Posterior vena cava (tissue), 2 donors: ENCODE data around the gene MYO3B. TPM values are rescaled to one million over a fixed set of nuclear protein-coding genes. Genes with fewer than 3 reads are reported as not detected.
"Not testable (repeated sequence)": the region's sequence is repeated elsewhere in the genome, so short reads cannot be mapped to it uniquely, and the experiment has no call there.

Source experiments
- DNase-seq: peaks from one replicate; pipeline ENCODE4 v3.0.0-alpha.2; 2020; ENCODE audit warnings: low spot score
- intact Hi-C, 2 donors: fragments of 100-400 bp; cut with DNase I; formaldehyde crosslinking; loops; one replicate each; pipeline versions ENCODE4 v1.14.1 to v1.14.2; 2022 to 2023
- total RNA-seq, 2 donors: library from RNA; stranded (reverse); fragmentation: NEBNext Ultra II Directional; extraction: Animal tissue kit (Norgen Biotek cat#: 25700); gene quantifications; one replicate each; pipeline ENCODE4 v1.2.1, GENCODE V29; 2021
- donor health status: DM: yes; HTN: yes; CAD: no.
- donor health status: DM: yes; HTN: yes; CAD: no.

Gene MYO3B
- total RNA-seq, 2 donors from 2014 or later: 0.05 TPM; not detected in 1

DNA sequence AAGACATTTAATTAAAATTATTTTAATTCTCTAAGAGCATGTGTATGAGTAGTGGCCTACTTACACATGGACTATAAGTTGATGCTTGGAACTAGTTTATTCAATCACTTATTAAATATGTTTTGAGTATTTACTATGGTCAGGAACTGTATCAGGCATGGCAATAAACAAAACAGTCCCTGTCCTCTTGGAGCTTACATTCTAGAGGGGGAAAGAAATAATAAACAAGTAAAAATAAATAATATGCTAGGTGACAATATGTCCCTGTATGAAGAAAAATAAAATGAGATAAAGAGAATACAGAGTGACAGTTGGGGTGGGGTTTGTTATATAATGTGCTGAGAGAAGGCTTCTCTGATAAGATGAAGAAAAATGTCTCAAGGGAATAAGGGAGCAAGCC is 74.5 kb downstream of the MYO3B start:
- no peak for DNase-seq
- intact Hi-C loops: no loop called here

DNA sequence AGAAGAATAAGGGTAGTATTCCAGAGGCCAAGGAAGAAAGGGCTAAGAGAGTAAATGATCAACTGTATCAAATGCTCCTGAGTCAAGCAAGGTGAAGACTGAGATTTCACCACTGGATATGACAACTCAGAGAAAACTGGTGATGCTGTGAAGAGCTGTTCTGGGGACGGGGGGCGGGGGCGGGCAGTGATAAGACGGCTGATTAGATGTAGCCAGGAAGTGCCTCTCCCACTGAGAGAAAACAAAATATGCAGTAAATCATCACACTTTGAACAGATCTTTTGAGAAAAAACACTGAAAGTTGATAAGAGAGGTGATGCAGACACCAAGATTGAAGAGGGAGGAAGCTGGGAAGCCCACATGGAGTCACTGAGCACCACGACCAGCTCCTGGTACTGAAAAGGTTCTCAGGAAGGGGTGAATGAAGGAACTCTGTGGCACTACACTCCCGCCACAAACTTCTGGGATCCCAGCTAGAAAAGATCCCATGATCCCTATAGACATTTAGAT is 75.8 kb downstream of the MYO3B start:
- intact Hi-C loops: no loop called here
- no peak for DNase-seq

DNA sequence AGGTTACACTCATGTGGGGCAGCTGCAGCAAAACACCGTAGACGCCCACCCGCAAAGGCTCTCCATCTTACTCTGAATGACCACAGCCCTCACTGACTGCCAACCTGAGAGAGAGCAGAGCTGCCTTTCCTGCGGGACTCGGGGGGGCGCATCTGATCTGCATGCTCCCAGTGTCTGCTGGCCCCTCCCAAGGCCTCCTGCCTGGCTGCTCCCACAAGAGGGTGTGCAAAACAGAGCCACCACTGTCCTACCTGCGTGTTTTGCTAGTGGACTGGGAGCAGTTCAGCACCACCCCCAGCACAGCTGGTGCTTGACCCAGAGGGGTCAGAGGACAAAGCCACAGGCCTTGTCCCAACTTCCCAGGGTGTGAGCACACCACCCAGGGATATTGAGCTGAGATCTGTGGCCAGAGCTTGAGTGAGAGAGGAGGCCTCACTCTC is 76.4 kb downstream of the MYO3B start:
- intact Hi-C loops: no loop called here

DNA sequence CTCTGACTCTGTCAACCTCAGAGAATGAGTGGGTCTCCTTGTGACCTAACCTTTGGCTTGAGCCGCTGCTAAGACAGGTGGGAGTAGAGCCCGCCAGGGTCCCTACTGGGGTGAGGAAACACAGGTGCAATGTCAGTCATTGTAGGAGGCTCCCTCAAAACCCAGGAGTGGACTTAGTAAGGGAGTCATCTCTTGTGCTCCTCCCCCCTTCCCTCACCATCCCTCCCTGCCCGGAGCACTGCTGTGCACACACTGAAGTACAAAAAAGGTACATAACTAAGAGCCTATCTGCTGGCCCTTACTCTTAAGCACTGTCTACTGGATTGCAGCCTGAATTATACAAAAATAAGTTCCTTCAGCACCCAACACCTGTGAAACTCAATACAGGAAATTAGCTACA is 77.2 kb downstream of the MYO3B start:
- intact Hi-C loops: no loop called here
- no peak for DNase-seq

More for the DNA sequence above, 76.4 kb downstream of the MYO3B start:
- DNase-seq: no peak

DNA sequence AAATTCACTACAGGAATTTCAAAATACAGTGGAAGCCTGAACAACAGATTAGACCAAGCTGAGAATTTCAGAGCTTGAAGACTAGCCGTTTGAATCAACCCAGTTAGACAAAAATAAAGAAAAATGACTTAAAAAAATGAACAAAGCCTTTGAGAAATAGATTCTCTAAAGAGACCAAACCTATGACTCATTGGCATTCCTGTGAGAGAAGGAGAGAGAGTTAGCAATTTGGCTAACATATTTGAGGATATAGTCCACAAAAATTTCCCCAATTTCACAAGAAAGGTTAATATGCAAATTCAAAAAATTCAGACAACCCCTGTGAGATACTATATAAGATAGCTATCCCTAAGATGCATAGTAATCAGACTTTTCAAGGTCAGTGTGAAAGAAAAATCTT is 78.0 kb downstream of the MYO3B start:
- DNase-seq: no peak
- intact Hi-C loops: no loop called here

DNA sequence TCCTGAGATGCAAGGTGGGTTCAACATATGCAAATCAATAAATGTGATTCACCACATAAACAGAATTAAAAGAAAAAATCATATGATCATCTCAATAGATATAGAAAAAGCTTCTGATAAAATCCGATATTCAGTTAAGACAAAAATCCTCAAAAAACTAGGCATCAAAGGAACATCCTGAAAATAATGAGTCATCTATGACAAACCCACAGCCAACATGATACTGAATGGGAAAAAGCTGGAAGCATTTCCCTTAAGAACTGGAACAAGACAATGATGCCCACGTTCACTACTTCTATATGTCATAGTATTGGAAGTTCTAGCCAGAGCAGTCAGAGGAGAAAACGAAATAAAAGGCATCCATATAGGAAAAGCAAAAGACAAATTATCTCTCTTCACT is 80.4 kb downstream of the MYO3B start:
- intact Hi-C loops: no loop called here
- no peak for DNase-seq

DNA sequence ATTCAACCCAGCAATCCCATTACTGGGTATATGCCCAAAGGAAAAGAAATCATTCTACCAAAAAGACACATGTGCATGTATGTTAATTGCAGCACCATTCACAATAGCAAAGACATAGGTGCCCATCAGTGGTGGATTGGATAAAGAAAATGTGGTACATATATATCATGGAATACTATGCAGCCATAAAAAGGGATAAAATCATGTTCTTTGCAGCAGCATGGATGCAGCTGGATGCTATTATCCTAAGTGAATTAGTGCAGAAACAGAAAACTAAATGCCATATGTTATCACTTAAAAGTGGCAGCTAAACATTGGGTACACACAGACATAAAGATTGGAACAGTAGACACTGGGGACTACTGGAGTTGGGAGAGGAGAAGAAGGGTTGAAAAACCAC is 82.2 kb downstream of the MYO3B start:
- DNase-seq: no peak
- intact Hi-C loops: no loop called here

DNA sequence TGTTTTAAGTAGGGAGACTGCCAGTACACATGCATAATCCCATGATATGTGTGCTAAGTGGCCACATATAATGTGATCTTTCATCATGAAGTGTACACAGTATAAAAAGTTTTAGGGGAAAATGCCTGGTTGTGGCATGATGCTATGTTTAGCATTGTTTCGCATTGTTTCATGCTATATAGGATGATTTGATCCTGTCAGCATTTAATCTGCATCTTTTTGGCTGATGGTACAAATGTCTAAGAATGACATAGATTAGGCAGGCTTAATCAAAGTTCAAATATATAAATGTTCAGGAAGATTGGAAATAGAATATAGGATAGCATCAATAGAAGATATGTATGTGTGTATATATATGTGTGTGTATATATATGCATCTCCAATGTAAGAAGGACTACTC is 83.6 kb downstream of the MYO3B start:
- DNase-seq: no peak
- intact Hi-C loops: no loop called here

DNA sequence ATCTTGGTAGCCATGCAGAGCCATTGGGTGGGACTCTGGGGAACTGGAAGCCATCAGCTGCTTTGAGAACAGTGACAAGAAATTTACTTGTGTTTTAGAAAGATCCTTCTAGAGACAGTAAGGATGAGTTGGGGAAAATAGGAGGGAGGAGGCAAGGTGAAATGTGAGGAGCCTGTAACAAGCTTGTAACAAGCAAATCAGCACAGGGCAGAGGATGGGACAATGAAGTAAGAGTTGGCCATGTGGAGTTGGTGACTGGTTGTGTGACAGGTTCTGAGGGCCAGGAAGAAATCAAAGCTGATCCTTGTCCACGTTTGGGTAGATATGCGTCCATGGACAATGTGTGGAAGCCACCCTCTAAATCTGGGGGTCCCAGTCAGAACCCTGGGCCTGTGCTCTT is 84.4 kb downstream of the MYO3B start:
- intact Hi-C loops: no loop called here
- no peak for DNase-seq

DNA sequence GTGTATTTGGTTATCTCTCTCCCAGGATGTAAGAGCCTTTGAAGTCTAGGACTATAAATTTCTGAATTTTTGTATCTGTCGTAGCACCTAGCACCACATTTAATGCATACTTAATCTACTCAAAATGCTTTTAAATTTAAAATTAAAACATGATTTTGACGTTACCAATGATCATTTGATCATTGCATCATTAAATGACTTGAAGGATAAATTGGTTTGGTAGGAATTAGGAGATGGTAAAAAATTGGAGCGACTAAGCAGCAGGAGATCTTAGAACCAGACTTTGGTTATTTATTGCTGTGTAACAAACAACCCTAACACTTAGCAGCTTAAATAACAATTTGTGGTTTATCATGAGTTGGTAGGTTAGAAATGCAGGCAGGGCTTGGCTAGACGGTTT is 84.9 kb downstream of the MYO3B start:
- intact Hi-C loops: no loop called here
- DNase-seq: no peak

DNA sequence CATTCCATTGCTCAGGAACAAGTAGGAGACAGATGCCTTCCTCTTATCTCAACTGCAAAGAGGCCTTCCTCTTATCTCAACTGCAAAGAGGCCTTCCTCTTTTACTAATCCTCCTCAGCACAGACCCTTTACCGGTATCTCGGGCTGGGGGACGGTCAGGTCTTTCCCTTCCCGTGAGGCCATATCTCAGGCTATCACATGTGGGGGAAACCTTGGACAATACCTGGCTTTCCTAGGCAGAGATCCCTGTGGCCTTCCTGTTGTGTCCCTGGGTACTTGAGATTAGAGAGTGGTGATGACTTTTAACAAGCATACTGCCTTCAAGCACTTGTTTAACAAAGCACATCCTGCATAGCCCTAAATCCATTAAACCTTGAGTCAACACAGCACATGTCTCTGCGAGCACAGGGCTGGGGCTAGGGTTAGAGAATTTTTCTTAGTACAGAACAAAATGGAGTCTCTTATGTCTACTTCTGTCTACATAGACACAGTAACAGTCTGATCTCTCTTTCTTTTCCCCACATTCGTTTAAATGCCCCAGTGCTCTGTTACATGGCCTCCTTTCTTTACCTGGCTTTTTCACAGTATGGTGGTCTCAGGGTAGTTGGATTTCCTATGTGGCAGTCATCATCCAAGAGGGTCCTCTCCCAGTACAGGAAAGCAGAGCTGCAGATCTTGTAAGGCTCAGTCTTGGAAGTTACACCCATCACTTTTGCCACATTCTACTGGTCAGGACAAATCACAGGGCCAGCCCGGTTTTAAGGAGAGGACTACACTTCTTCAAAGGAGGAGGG is 86.0 kb downstream of the MYO3B start:
- intact Hi-C loops, DNase-seq: not testable (repeated sequence)

DNA sequence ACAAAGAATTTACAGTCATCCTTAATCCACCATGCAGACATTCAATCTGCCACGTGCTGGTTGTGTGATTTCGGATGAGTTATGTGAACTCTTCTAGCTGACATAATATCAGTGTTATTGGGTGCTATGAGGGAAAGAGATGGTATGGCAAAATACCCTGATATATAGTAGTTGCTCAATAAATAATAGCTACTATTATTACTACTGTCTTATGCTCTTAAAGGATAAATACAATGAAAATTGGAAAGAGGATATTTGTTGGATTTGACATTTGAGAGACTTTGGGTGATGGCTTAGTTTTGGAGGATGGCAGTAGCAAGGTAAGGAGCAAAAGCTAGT is 86.5 kb downstream of the MYO3B start:
- intact Hi-C loops: no loop called here
- DNase-seq: no peak

DNA sequence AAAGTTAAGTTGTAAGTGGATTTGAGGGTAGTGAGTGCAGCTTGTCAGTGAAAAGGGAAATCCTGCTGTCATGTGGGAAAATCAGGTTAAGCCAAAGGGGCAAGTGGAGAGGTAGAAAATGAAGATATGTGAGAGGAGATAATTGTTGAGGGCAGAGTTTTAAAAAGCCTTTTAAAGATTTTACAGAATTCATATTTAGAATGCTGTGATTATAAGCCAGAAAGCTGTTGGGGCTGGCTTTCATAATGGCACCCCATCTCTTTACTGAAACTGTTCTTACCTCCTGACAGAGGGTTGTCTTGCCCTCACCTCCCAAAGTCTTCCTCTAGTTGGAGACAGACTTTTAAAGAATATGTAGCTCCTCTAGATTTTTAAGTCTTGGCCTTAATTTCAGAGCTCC is 86.9 kb downstream of the MYO3B start:
- intact Hi-C loops: no loop called here
- no peak for DNase-seq

DNA sequence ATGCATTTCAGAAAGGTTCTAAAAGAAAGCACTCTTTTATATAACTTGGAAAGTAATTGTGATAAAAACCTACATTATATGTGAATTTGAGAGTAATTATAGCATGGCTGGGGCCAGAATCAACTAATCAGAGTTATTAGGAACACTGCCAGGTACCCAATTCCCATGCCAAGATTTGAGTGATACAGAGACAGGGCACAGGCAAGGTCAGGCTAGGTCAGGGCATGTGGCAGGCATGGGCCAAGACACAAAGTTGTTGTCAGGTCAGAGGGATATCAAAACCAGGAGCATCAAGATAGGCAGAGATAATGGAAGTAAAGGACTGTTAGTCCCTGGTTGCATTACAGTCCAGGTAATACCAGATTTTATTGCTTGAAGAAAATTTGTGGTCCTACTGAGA is 87.4 kb downstream of the MYO3B start:
- DNase-seq: no peak
- intact Hi-C loops: no loop called here

DNA sequence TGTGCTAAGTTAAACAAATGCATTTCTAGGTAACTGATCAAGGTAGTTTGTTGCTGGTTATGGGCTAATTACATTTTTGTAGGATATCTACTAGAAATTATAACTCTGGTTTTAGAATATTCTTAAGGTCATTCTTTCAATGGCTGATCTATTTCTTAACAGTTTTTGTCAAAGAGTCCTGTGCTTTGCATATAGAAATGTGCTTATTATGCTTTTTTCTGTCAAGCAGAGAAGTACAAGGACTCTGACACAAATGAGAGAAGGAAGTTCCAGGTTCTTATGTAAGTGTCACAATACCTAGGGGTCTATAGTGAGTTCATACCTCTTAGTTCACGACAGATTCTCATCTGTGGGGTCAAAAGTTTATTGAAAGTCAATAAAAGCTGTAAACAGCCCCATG is 88.4 kb downstream of the MYO3B start:
- intact Hi-C loops: no loop called here
- DNase-seq: no peak

DNA sequence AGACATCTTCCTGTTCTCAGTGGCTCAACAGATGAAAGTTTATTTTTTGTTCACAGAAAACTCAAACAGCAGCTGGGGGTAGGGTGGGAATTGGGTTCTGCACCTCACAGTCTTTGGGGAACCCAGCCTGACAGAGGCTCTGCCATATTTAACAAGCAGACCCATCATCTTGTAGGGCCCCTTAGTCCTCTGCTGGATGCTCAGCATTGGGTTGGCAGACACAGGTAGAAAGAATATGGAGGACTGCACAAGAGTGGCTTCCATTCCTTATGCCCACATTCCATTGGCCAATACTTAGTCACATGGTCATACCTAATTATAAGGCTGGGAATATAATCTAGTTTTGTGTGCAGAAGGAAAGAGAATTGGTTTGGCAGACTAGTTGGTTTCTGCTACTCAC is 89.1 kb downstream of the MYO3B start:
- intact Hi-C loops: no loop called here
- no peak for DNase-seq

DNA sequence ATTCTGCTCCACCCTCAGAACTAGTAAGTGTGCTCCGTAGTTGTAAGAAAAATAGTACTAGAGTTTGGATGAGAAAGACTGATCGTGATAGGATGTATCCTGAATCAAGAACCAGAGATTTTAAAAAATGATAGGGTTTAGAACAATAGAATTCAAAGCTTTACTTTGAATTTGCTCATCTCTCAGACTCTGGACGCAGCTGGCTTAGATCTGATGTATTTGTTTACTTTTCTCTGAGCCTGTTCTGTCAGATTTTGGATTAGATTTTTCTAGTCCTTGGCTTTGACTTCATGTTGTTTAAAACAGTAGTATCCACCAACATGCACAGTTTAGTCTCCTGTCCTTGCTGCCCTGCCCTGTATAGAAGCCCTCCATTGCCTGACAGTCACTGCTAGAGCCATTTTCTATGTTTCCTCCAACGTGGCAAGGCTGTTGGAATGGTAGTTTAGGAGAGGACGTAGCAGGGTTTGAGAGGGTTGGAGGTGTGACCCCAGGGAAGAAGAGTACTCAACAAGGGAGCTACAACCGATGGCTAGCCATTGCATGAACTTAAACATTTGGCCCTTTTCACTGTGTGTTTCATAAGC is 92.4 kb downstream of the MYO3B start:
- no peak for DNase-seq
- intact Hi-C loops: no loop called here

DNA sequence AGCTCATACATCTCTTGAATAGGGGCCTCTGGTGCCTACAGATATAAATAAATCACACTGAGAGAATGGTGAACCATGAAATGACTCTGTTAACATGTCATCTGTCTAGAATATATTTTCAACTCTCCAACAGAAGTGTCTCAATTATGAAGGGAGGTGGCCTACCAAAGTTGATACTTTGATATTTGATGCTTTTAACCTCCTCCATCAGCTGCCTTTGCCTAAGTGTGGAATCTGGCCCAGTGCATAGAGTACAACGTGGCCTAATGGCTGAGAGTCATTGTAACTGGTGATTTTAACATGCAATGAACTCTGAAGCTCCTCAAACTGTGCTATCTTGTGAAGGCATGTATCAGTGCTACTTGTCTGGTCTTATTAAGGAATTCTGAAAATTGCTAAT is 93.4 kb downstream of the MYO3B start:
- intact Hi-C loops: no loop called here
- DNase-seq: no peak

DNA sequence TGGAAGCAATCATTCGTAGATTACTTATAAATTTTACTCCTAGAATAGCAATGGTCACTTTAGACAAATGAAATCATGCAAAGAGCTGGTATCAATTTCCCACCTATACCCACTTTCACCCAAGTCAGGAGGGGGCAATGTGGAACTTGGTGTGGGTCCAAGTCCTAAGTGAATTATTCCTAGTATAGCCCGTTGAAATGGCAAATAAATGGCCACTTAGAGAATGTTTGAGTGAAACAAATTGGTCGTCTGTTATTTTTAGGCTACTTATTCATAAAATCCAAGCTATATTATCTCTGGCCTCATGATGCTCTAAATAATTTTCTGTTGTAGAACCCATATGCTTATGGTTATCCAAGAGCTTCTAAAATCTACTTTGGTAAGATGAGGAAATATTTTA is 98.1 kb downstream of the MYO3B start:
- no peak for DNase-seq
- intact Hi-C loops: no loop called here

DNA sequence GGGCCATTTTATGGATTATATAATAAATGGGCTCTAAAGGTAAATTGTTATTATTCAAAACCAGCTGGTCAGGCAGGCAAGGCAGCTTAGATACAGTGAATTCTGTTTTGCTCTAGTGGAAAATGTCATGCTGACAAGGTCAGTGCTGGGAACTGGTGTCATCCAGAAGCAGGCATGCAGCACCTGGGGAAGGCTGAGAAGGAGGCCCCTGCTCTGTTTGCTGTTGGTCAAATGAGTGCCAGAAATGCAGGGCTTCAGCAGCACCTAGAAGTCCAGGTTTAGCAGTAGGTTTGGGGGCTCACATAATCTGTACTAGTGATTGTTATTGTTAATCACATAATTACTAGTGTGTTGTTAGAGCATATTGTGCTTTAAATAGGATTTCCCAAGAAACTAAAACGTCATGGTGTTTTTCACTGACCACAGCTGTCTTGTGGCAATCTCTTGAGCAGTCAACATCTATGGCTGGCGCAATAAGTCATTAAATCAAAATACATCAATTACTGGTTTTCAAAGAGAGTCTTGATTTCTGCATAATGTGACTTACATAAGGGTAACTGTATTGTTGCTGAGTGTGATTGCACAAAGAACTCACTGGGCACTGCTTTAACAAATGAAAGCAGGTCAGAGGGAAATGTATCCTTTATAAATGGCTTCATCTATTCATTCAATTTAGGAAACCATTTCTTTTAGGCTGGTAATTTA is 99.1 kb downstream of the MYO3B start:
- no peak for DNase-seq
- intact Hi-C loops: no loop called here

DNA sequence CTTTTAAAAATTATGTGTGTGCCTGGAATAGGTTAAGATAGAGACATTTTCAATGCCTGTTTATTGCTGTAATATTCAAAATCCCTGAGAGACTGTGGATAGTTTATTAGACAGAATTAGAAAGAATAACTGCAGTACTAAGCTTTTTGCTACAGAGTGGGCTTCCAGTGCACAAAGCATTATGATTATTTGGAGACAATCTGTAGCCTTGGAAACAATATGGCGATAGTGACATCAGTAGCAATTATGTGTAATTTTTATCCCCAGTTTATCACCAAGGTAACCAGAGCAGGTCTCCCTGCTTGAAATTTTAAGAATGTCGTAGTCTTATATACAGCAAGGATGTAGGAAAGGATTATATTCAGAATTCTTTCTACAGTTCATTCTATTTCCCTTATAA is 100.0 kb downstream of the MYO3B start:
- intact Hi-C loops: no loop called here
- no peak for DNase-seq
